Measurements from ENCODE around the gene CHD1. TPM values are rescaled to one million over a fixed set of nuclear protein-coding genes. Genes with fewer than 3 reads are reported as not detected.

Gene CHD1
- total RNA-seq, 1 donor from 2014 or later, result 34.2 TPM

- Mint-ChIP-seq H3K4me1 (ENCODE audit: low read depth, unreplicated experiment) (no peaks in the 10 kb centered on the region), H3K27ac (ENCODE audit: unreplicated experiment) (no peak overlapping the region), H3K36me3 (ENCODE audit: unreplicated experiment) (no peaks in the 10 kb centered on the region), H3K27me3 (ENCODE audit: unreplicated experiment) (no peaks in the 10 kb centered on the region), H3K4me3 (ENCODE audit: unreplicated experiment) (no peak overlapping the region), H3K9me3 (ENCODE audit: unreplicated experiment) (peaks cover 2% of the 10 kb centered on the region)
- DNase-seq, result no peak
- TF ChIP-seq CTCF (IDR thresholded peaks at IDR 0.05; ENCODE audit: partially characterized antibody, unreplicated experiment), result no peak
These were observed 63.1 kb downstream of the CHD1 start for GRCh38 chr5:98865690-98866089.

GRCh38 chr5:98847054-98847453, 81.8 kb downstream of the CHD1 start:
- Mint-ChIP-seq H3K27ac (ENCODE audit: unreplicated experiment) (no peak overlapping the region), H3K9me3 (ENCODE audit: unreplicated experiment) (peaks cover 5% of the 10 kb centered on the region), H3K4me3 (ENCODE audit: unreplicated experiment) (no peak overlapping the region), H3K4me1 (ENCODE audit: low read depth, unreplicated experiment) (no peaks in the 10 kb centered on the region), H3K36me3 (ENCODE audit: unreplicated experiment) (peaks cover 6% of the 10 kb centered on the region), H3K27me3 (ENCODE audit: unreplicated experiment) (peaks cover 2% of the 10 kb centered on the region)
- DNase-seq, result no peak
- no peak for TF ChIP-seq CTCF (IDR thresholded peaks at IDR 0.05; ENCODE audit: partially characterized antibody, unreplicated experiment)

- Mint-ChIP-seq H3K4me3 (ENCODE audit: unreplicated experiment) (no peak overlapping the region), H3K27ac (ENCODE audit: unreplicated experiment) (no peak overlapping the region), H3K36me3 (ENCODE audit: unreplicated experiment) (peaks cover 6% of the 10 kb centered on the region), H3K4me1 (ENCODE audit: low read depth, unreplicated experiment) (no peaks in the 10 kb centered on the region), H3K27me3 (ENCODE audit: unreplicated experiment) (peaks cover 2% of the 10 kb centered on the region), H3K9me3 (ENCODE audit: unreplicated experiment) (peaks cover 5% of the 10 kb centered on the region)
- TF ChIP-seq CTCF (IDR thresholded peaks at IDR 0.05; ENCODE audit: partially characterized antibody, unreplicated experiment), result no peak
- no peak for DNase-seq
These were observed 82.3 kb downstream of the CHD1 start for GRCh38 chr5:98846520-98846919.

GRCh38 chr5:98845878-98846277, 82.9 kb downstream of the CHD1 start:
- H3K27ac Mint-ChIP-seq (ENCODE audit: unreplicated experiment), result no peak overlapping the region
- no peak for DNase-seq
- TF ChIP-seq CTCF (IDR thresholded peaks at IDR 0.05; ENCODE audit: partially characterized antibody, unreplicated experiment), result no peak
- peaks cover 2% of the 10 kb centered on the region for H3K27me3 Mint-ChIP-seq (ENCODE audit: unreplicated experiment)
- H3K9me3 Mint-ChIP-seq (ENCODE audit: unreplicated experiment), result peaks cover 5% of the 10 kb centered on the region
- H3K36me3 Mint-ChIP-seq (ENCODE audit: unreplicated experiment), result peaks cover 6% of the 10 kb centered on the region
- H3K4me1 Mint-ChIP-seq (ENCODE audit: low read depth, unreplicated experiment), result no peaks in the 10 kb centered on the region
- H3K4me3 Mint-ChIP-seq (ENCODE audit: unreplicated experiment), result no peak overlapping the region

- H3K9me3 Mint-ChIP-seq (ENCODE audit: unreplicated experiment), result peaks cover 5% of the 10 kb centered on the region
- no peaks in the 10 kb centered on the region for H3K4me1 Mint-ChIP-seq (ENCODE audit: low read depth, unreplicated experiment)
- H3K27ac Mint-ChIP-seq (ENCODE audit: unreplicated experiment), result no peak overlapping the region
- H3K27me3 Mint-ChIP-seq (ENCODE audit: unreplicated experiment), result peaks cover 2% of the 10 kb centered on the region
- TF ChIP-seq CTCF (IDR thresholded peaks at IDR 0.05; ENCODE audit: partially characterized antibody, unreplicated experiment), result no peak
- DNase-seq, result no peak
- no peak overlapping the region for H3K4me3 Mint-ChIP-seq (ENCODE audit: unreplicated experiment)
- H3K36me3 Mint-ChIP-seq (ENCODE audit: unreplicated experiment), result peaks cover 6% of the 10 kb centered on the region
These were observed 83.9 kb downstream of the CHD1 start for GRCh38 chr5:98844865-98845264.
